ENCODE measurements around the gene OGDH.

DNA sequence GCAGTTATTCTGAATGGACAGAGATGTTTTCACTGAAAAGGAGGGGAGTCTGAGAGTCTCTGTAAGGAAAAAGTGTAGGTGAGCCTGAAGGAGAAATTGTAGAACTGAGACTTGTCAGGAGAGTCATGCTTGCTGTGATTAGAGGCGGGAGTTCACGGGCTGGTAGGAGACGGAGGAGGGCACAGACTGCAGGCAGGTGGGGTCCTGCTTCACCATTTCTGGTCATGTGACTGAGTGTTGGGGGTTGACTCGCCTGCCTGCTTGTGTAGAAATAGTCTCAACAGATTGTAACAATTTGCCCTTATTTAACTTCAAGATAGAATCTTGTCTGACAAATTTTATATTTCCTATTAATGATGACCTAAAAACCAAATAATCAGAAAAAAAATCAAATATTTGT is 70.3 kb downstream of the OGDH start:
- TF ChIP-seq EZH2 (optimal IDR thresholded peaks at IDR 0.05; ENCODE audit: low read depth, low read length) = no peak
- no peak for TF ChIP-seq CTCF (IDR thresholded peaks at IDR 0.05; ENCODE audit: low read length)
- no peak for TF ChIP-seq EZH2phosphoT487 (IDR thresholded peaks at IDR 0.05; ENCODE audit: low read length)
